T-cell (primary cell): Measurements from ENCODE around the gene DIP2C. TPM values are rescaled to one million over a fixed set of nuclear protein-coding genes. Genes with fewer than 3 reads are reported as not detected.
"Not testable (repeated sequence)": the region's sequence is repeated elsewhere in the genome, so short reads cannot be mapped to it uniquely, and the experiment has no call there.

Experiments
- ATAC-seq, 4 experiments: fragments of 200-7000 bp in 3 of 4; fragments of 150-1000 bp in 1 of 4; cut with Tn5 transposase; replicated peaks in 1 of 4; 1 replicate in 3 of 4; 2 replicates in 1 of 4; pipeline ENCODE4 v1.10.0; 2021; ENCODE audit warnings: moderate library complexity in 3 of 4, mild to moderate bottlenecking in 2 of 4, moderate number of reproducible peaks in 1 of 4
- CTCF ChIA-PET, 2 donors: fragments of 300-600 bp; sonication (Branson Sonifier 250); formaldehyde crosslinking; loops; one replicate each; lab custom pipeline; 2022; ENCODE audit warnings: antibody characterized with exemption in 2 of 2; lab: Charles Lee
- POLR2A ChIA-PET, 2 donors: fragments of 300-600 bp; sonication (Branson Sonifier 250); formaldehyde crosslinking; loops; one replicate each; lab custom pipeline; 2022; ENCODE audit warnings: antibody characterized with exemption in 2 of 2; lab: Charles Lee
- DNase-seq, 35 experiments: peaks; one replicate each; pipeline versions ENCODE4 v3.0.0 to v3.0.0-alpha.2; 2013 to 2023
- H3K27ac ChIP-seq: one replicate; pipeline ENCODE4 v1.5.1; 2013; ENCODE audit warnings: low read length
- H3K27me3 ChIP-seq, 2 experiments: replicated peaks in 1 of 2; 1 replicate in 1 of 2; 2 replicates in 1 of 2; pipeline versions ENCODE4 v1.6.1 to v1.7.0; 2013; ENCODE audit warnings: low read length in 1 of 2, mixed read lengths in 1 of 2; ENCODE audit not compliant: control insufficient read depth in 2 of 2, insufficient read depth in 2 of 2; ENCODE audit errors: extremely low read depth in 1 of 2
- H3K36me3 ChIP-seq, 2 donors: 1 replicate in 1 of 2; 2 replicates in 1 of 2; pipeline versions ENCODE4 v1.6.1 to v1.7.0; 2013; ENCODE audit warnings: low read length in 1 of 2; ENCODE audit not compliant: control insufficient read depth in 2 of 2, insufficient read depth in 1 of 2; ENCODE audit errors: extremely low read depth in 1 of 2
- H3K4me1 ChIP-seq, 2 experiments: 1 replicate in 1 of 2; 2 replicates in 1 of 2; pipeline versions ENCODE4 v1.6.1 to v1.7.0; 2013; ENCODE audit warnings: low read length in 2 of 2, mixed read lengths in 1 of 2; ENCODE audit not compliant: insufficient read depth in 2 of 2, control insufficient read depth in 1 of 2; ENCODE audit errors: extremely low read depth in 1 of 2
- H3K4me3 ChIP-seq, 2 donors: 1 replicate in 1 of 2; 2 replicates in 1 of 2; pipeline versions ENCODE4 v1.5.1 to v1.7.0; 2013; ENCODE audit warnings: mild to moderate bottlenecking in 2 of 2, low read length in 1 of 2, moderate library complexity in 1 of 2; ENCODE audit not compliant: control insufficient read depth in 1 of 2; ENCODE audit errors: extremely low read depth in 1 of 2
- H3K9me3 ChIP-seq: 2 replicates; pipeline ENCODE4 v1.7.0; 2013
- H3K27ac Mint-ChIP-seq, 2 donors: one replicate each; pipeline ENCODE4 v1.8.0; 2020 to 2021; ENCODE audit warnings: mild to moderate bottlenecking in 2 of 2, mixed read lengths in 2 of 2
- H3K27me3 Mint-ChIP-seq, 2 donors: one replicate each; pipeline ENCODE4 v1.8.0; 2021 to 2022; ENCODE audit warnings: mixed read lengths in 2 of 2
- H3K36me3 Mint-ChIP-seq: one replicate; pipeline ENCODE4 v1.8.0; 2021; ENCODE audit warnings: mixed read lengths
- H3K4me1 Mint-ChIP-seq, 3 donors: one replicate each; pipeline ENCODE4 v1.8.0; 2020 to 2022; ENCODE audit warnings: mixed read lengths in 3 of 3, mild to moderate bottlenecking in 1 of 3
- H3K4me3 Mint-ChIP-seq, 3 donors: one replicate each; pipeline ENCODE4 v1.8.0; 2020 to 2022; ENCODE audit warnings: mild to moderate bottlenecking in 3 of 3, mixed read lengths in 3 of 3, moderate library complexity in 3 of 3
- H3K9me3 Mint-ChIP-seq, 3 donors: one replicate each; pipeline ENCODE4 v1.8.0; 2020 to 2022; ENCODE audit warnings: mixed read lengths in 3 of 3
- WGBS: methylation state at CpG from one replicate; pipeline ENCODE4 v1.1.5; 2013; ENCODE audit warnings: missing lambda C conversion rate; ENCODE audit not compliant: insufficient coverage; 5-methylcytosine and 5-hydroxymethylcytosine counted together
- total RNA-seq, 35 experiments: library from RNA in 6 of 35; stranded (reverse) in 6 of 35; fragments of 120-200 nt in 1 of 35; gene quantifications; one replicate each; pipeline versions ENCODE4 v1.2.1 to v1.2.4 and lab custom pipeline; 2013 to 2026

DIP2C gene
- total RNA-seq, 5 donors from 2014 or later (not counting 1 experiment from before 2014, with no cell fraction given), result 2.7 to 7.4 (median 4.5) TPM

GRCh38 chr10:370449-370825 is 319.0 kb downstream of the DIP2C start:
- peaks cover 0 to 4% (median 0%) of the 10 kb centered on the region in 3 donors for H3K4me1 Mint-ChIP-seq
- no peak overlapping the region for H3K4me3 Mint-ChIP-seq
- Histone ChIP-seq H3K27me3 (peaks cover 0 to 5% of the 10 kb centered on the region in 2 experiments), H3K4me1 (no peaks in the 10 kb centered on the region), H3K27ac (no peak overlapping the region), H3K36me3 (peaks cover 0 to 2% of the 10 kb centered on the region in 2 donors), H3K4me3 (no peak overlapping the region), H3K9me3 (no peaks in the 10 kb centered on the region)
- ATAC-seq, result no peak
- ChIA-PET CTCF (no interaction called here), POLR2A (interaction anchor here in 1 of 2 donors (0.6 kb wide), 1 partner anchor 36 kb away, joined by 3 read pairs; no protein-coding TSS in a partner anchor)
- WGBS, result 63% methylated on average over 2 of the region's 6 CpGs
- H3K9me3 Mint-ChIP-seq, result no peaks in the 10 kb centered on the region
- no peak overlapping the region for H3K27ac Mint-ChIP-seq
- H3K36me3 Mint-ChIP-seq, result peaks cover 16% of the 10 kb centered on the region
- DNase-seq, result no peak
- no peaks in the 10 kb centered on the region for H3K27me3 Mint-ChIP-seq

GRCh38 chr10:369684-370448 is 319.6 kb downstream of the DIP2C start:
- Histone ChIP-seq H3K4me1 (no peaks in the 10 kb centered on the region), H3K27ac (no peak overlapping the region), H3K4me3 (no peak overlapping the region), H3K9me3 (no peaks in the 10 kb centered on the region), H3K36me3 (no peaks in the 10 kb centered on the region), H3K27me3 (peaks cover 0 to 5% of the 10 kb centered on the region in 2 experiments)
- ChIA-PET CTCF (no interaction called here), POLR2A (no interaction called here)
- no peak overlapping the region for H3K27ac Mint-ChIP-seq
- DNase-seq (no peak), ATAC-seq (no peak)
- H3K9me3 Mint-ChIP-seq, result no peaks in the 10 kb centered on the region
- H3K4me3 Mint-ChIP-seq, result no peak overlapping the region
- peaks cover 14% of the 10 kb centered on the region for H3K36me3 Mint-ChIP-seq
- no peaks in the 10 kb centered on the region for H3K4me1 Mint-ChIP-seq
- no peaks in the 10 kb centered on the region for H3K27me3 Mint-ChIP-seq
- 94% methylated on average over 19 of the region's 22 CpGs for whole genome bisulfite sequencing

GRCh38 chr10:369221-369683 is 320.2 kb downstream of the DIP2C start:
- H3K4me1 ChIP-seq, result no peaks in the 10 kb centered on the region
- CTCF ChIA-PET, result no interaction called here
- H3K4me3 Mint-ChIP-seq, result no peak overlapping the region

GRCh38 chr10:368579-369220 is 320.8 kb downstream of the DIP2C start:
- POLR2A ChIA-PET, result no interaction called here
- CTCF ChIA-PET, result no interaction called here
- Histone ChIP-seq H3K27ac (no peak overlapping the region), H3K36me3 (no peaks in the 10 kb centered on the region), H3K4me1 (no peaks in the 10 kb centered on the region), H3K27me3 (peaks cover 0 to 5% of the 10 kb centered on the region in 2 experiments), H3K4me3 (no peak overlapping the region), H3K9me3 (no peaks in the 10 kb centered on the region)
- H3K36me3 Mint-ChIP-seq, result peaks cover 13% of the 10 kb centered on the region
- WGBS, result 92% methylated on average over 15 of the region's 17 CpGs
- ATAC-seq, result no peak
- no peak overlapping the region for H3K27ac Mint-ChIP-seq
- no peak overlapping the region for H3K4me3 Mint-ChIP-seq
- no peak for DNase-seq
- H3K4me1 Mint-ChIP-seq, result no peaks in the 10 kb centered on the region
- H3K27me3 Mint-ChIP-seq, result no peaks in the 10 kb centered on the region
- no peaks in the 10 kb centered on the region for H3K9me3 Mint-ChIP-seq

More at GRCh38 chr10:369221-369683, 320.2 kb downstream of the DIP2C start:
- H3K9me3 ChIP-seq, result no peaks in the 10 kb centered on the region
- no peaks in the 10 kb centered on the region for H3K36me3 ChIP-seq
- 92% methylated on average over 16 of the region's 18 CpGs for WGBS
- Mint-ChIP-seq H3K4me1 (no peaks in the 10 kb centered on the region), H3K27ac (no peak overlapping the region), H3K27me3 (no peaks in the 10 kb centered on the region), H3K9me3 (no peaks in the 10 kb centered on the region), H3K36me3 (peaks cover 9% of the 10 kb centered on the region)
- POLR2A ChIA-PET, result no interaction called here
- H3K4me3 ChIP-seq, result no peak overlapping the region
- no peak for ATAC-seq
- DNase-seq, result no peak
- peaks cover 0 to 5% of the 10 kb centered on the region in 2 experiments for H3K27me3 ChIP-seq
- H3K27ac ChIP-seq, result no peak overlapping the region

- H3K9me3 ChIP-seq, POLR2A ChIA-PET, H3K4me1 Mint-ChIP-seq, H3K27ac Mint-ChIP-seq, H3K4me3 Mint-ChIP-seq, H3K36me3 ChIP-seq, DNase-seq, H3K27ac ChIP-seq, H3K9me3 Mint-ChIP-seq, ATAC-seq, H3K27me3 Mint-ChIP-seq, H3K27me3 ChIP-seq, CTCF ChIA-PET, H3K4me3 ChIP-seq, H3K4me1 ChIP-seq: not testable (repeated sequence)
- H3K36me3 Mint-ChIP-seq, result peaks cover 16% of the 10 kb centered on the region
- 87% methylated on average over 3 of the region's 16 CpGs for WGBS
These were observed 321.4 kb downstream of the DIP2C start for GRCh38 chr10:368107-368506.

GRCh38 chr10:367636-368035 is 321.8 kb downstream of the DIP2C start:
- H3K36me3 ChIP-seq, result peaks cover 2 to 4% of the 10 kb centered on the region in 2 donors
- POLR2A ChIA-PET, result no interaction called here
- WGBS, result 90% methylated on average over 12 of the region's 25 CpGs

More at GRCh38 chr10:367636-368035, 321.8 kb downstream of the DIP2C start:
- Mint-ChIP-seq H3K4me3 (no peak overlapping the region), H3K27ac (no peak overlapping the region), H3K9me3 (no peaks in the 10 kb centered on the region), H3K27me3 (no peaks in the 10 kb centered on the region), H3K36me3 (peaks cover 20% of the 10 kb centered on the region), H3K4me1 (no peaks in the 10 kb centered on the region)
- ATAC-seq, result no peak
- DNase-seq, result no peak
- Histone ChIP-seq H3K4me1 (no peaks in the 10 kb centered on the region), H3K27ac (no peak overlapping the region), H3K9me3 (no peaks in the 10 kb centered on the region), H3K4me3 (no peak overlapping the region), H3K27me3 (peaks cover 0 to 5% of the 10 kb centered on the region in 2 experiments)
- CTCF ChIA-PET, result no interaction called here
